HCT116 (cell line): ENCODE results near the gene SORL1. TPM values are rescaled to one million over a fixed set of nuclear protein-coding genes. Genes with fewer than 3 reads are reported as not detected.

Experiments used
- ATAC-seq: fragments of 200-7000 bp; cut with Tn5 transposase; 2 replicates; pipeline ENCODE4 v1.9.1; 2020; ENCODE audit warnings: mild to moderate bottlenecking, moderate library complexity
- BruUV-seq: library from RNA; stranded (reverse); fragments of 400-500 nt; replicated peaks from 2 replicates; lab custom pipeline; 2021; lab: Mats Ljungman, UMichigan
- CTCF ChIA-PET: fragments of 300-600 bp; sonication (Branson Sonifier 250); formaldehyde crosslinking; loops from one replicate; lab custom pipeline; 2021; ENCODE audit warnings: antibody characterized with exemption; lab: Charles Lee
- POLR2A ChIA-PET: fragments of 300-600, 350-600 bp; sonication (Branson Sonifier 250); formaldehyde crosslinking; loops from one replicate; lab custom pipeline; 2021; ENCODE audit warnings: antibody characterized with exemption; lab: Charles Lee
- RAD21 ChIA-PET, 2 experiments: fragments of 300-600 bp; sonication (Branson Sonifier 250); formaldehyde crosslinking; loops; one replicate each; lab custom pipeline; 2023; ENCODE audit warnings: low total read pairs in 2 of 2; ENCODE audit not compliant: uncharacterized antibody in 2 of 2, unreplicated experiment in 2 of 2, low non-redundant PET in 1 of 2; lab: Charles Lee
- DNase-seq: peaks from one replicate; pipeline ENCODE4 v3.0.0-alpha.2; 2010; ENCODE audit warnings: low read depth, low spot score
- H2AFZ ChIP-seq: fragments of 200-600 bp; shearing (Covaris generic), sonication (generic); 2 replicates; pipeline ENCODE4 v1.6.1; 2017; ENCODE audit warnings: low read depth, mixed run types, mixed read lengths, antibody characterized with exemption, low read length; ENCODE audit not compliant: poor library complexity, severe bottlenecking
- H3K27ac ChIP-seq: 2 replicates; pipeline ENCODE4 v1.5.1; 2012; ENCODE audit warnings: low read depth, low read length
- H3K27me3 ChIP-seq: fragments of 200-600 bp; sonication (generic); 2 replicates; pipeline ENCODE4 v1.6.1; 2016; ENCODE audit warnings: mixed run types, low read length, mixed read lengths; ENCODE audit not compliant: insufficient read depth
- H3K36me3 ChIP-seq, 2 experiments: fragments of 200-500 bp in 1 of 2; fragments of 200-600 bp in 1 of 2; sonication (Bioruptor generic) in 1 of 2; sonication (generic) in 1 of 2; 2 replicates each; pipeline versions ENCODE4 v1.5.1 to v1.6.1; 2014 to 2016; ENCODE audit warnings: low read length in 2 of 2, inconsistent platforms in 1 of 2, mixed read lengths in 1 of 2, mixed run types in 1 of 2; ENCODE audit not compliant: insufficient read depth in 2 of 2, control insufficient read depth in 1 of 2
- H3K4me1 ChIP-seq, 2 experiments: fragments of 200-600 bp in 1 of 2; sonication (generic) in 1 of 2; 2 replicates each; pipeline versions ENCODE4 v1.5.1 to v1.6.1; 2012 to 2017; ENCODE audit warnings: low read length in 2 of 2, inconsistent platforms in 1 of 2, mild to moderate bottlenecking in 1 of 2, mixed read lengths in 1 of 2, mixed run types in 1 of 2, moderate library complexity in 1 of 2; ENCODE audit not compliant: insufficient read depth in 2 of 2, control insufficient read depth in 1 of 2
- H3K4me2 ChIP-seq: fragments of 200-600 bp; sonication (generic); 2 replicates; pipeline ENCODE4 v1.6.1; 2017; ENCODE audit warnings: mixed run types, low read length, mixed read lengths
- H3K4me3 ChIP-seq, 2 experiments: fragments of 200-600 bp in 1 of 2; sonication (generic) in 1 of 2; replicated peaks in 1 of 2; 2 replicates each; pipeline ENCODE4 v1.5.1; 2011 to 2016; ENCODE audit warnings: low read length in 2 of 2, control low read depth in 1 of 2, low read depth in 1 of 2, mild to moderate bottlenecking in 1 of 2, mixed read lengths in 1 of 2, mixed run types in 1 of 2
- H3K79me2 ChIP-seq: fragments of 200-600 bp; sonication (generic); 2 replicates; pipeline ENCODE4 v1.6.1; 2017; ENCODE audit warnings: mild to moderate bottlenecking, mixed run types, low read length, moderate library complexity, mixed read lengths; ENCODE audit not compliant: insufficient read depth
- H3K9ac ChIP-seq: fragments of 200-600 bp; sonication (generic); 2 replicates; pipeline ENCODE4 v1.6.1; 2016; ENCODE audit warnings: low read length, mixed read lengths
- H3K9me2 ChIP-seq: fragments of 200-600 bp; sonication (generic), shearing (Covaris generic); 2 replicates; pipeline ENCODE4 v1.6.1; 2017; ENCODE audit warnings: mixed run types, mild to moderate bottlenecking, moderate library complexity; ENCODE audit not compliant: insufficient read depth
- H3K9me3 ChIP-seq, 2 experiments: fragments of 200-500 bp in 1 of 2; fragments of 200-600 bp in 1 of 2; sonication (Bioruptor generic) in 1 of 2; sonication (generic) in 1 of 2; 2 replicates each; pipeline ENCODE4 v1.6.1; 2014 to 2017; ENCODE audit warnings: low read length in 2 of 2, mixed read lengths in 2 of 2, inconsistent platforms in 1 of 2, low read depth in 1 of 2, mild to moderate bottlenecking in 1 of 2, mixed run types in 1 of 2, moderate library complexity in 1 of 2; ENCODE audit not compliant: control insufficient read depth in 1 of 2, insufficient read depth in 1 of 2
- H4K20me1 ChIP-seq: fragments of 200-600 bp; sonication (generic), shearing (Covaris generic); 2 replicates; pipeline ENCODE4 v1.6.1; 2017; ENCODE audit warnings: mixed run types, mild to moderate bottlenecking, moderate library complexity; ENCODE audit not compliant: insufficient read depth
- EZH2 ChIP-seq: fragments of 200-600 bp; sonication (generic); IDR thresholded peaks from 2 replicates; pipeline ENCODE4 v1.6.1; 2017; ENCODE audit warnings: antibody characterized with exemption, mixed run types
- POLR2AphosphoS5 ChIP-seq: IDR thresholded peaks from 2 replicates; pipeline ENCODE4 v1.6.1; 2011; ENCODE audit warnings: mild to moderate bottlenecking, low read depth, low read length, moderate library complexity
- intact Hi-C: fragments of 100-400 bp; cut with micrococcal nuclease; formaldehyde crosslinking; loops from 2 replicates; pipeline ENCODE4 v1.10.0; 2022
- total RNA-seq: library from RNA; stranded (reverse); gene quantifications from one replicate; pipeline ENCODE4 v1.2.1, GENCODE V29; 2021; ENCODE audit not compliant: unreplicated experiment
- TF ChIP-seq, protein P1 (sequence below): IDR thresholded peaks from 2 replicates; pipeline ENCODE4 v1.6.1; 2012
- TF ChIP-seq, protein P2 (sequence below): IDR thresholded peaks from 2 replicates; pipeline ENCODE4 v1.6.1; 2012; ENCODE audit warnings: low read depth

SORL1 gene
- total RNA-seq, 1 experiment from 2014 or later = 17.4 TPM

DNA sequence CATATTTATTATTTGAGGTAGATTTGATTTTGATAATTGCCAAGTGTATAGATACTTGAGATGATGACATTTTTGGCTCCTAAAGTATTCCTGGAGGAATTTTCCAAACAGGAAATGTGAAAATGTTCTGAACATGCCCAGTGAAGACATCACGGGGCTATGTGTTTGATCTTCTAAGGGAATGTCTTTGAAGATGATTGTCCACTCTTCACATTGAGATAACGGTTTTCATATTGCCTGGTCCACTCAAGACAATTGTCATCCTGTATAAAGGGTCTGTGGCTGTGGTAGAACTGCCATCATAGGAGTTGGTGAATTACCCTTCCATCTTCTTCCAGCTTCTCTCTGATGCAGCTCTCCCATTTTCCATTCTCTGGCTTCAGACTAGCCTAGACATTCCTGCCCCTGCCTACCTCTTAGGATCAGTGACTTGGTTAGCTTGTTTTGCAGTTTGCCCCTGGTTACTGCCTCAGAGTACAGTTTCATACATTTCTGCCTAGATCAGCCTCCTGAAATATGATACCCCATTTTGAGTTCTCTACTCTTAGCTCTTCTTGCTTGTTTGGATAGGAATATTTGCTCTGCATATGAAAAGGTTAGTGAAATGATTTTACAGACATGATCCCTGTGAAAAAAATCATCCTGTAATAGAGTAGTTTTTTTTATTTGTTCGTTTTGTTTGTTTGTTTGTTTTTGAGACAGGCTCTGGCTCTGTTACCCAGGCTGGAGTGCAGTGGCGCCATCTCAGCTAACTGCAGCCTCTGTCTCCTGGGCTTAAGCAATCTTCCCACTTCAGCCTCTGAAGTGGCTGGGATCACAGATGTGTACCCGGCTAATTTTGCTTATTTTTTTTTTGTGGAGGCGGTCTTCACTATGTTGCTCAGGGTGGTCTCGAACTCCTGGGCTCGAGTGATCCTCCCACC lies 112.0 kb downstream of the SORL1 start:
- Histone ChIP-seq H3K36me3 (no peaks in the 10 kb centered on the region), H3K9me2 (no peaks in the 10 kb centered on the region), H3K27me3 (no peaks in the 10 kb centered on the region), H2AFZ (no peak overlapping the region), H3K4me3 (no peak overlapping the region), H3K4me2 (no peak overlapping the region), H3K27ac (no peak overlapping the region), H4K20me1 (no peaks in the 10 kb centered on the region), H3K79me2 (no peaks in the 10 kb centered on the region), H3K9ac (no peak overlapping the region), H3K4me1 (peaks cover 0 to 7% of the 10 kb centered on the region in 2 experiments; a peak in 1 of 4 replicates), H3K9me3 (no peaks in the 10 kb centered on the region)
- ATAC-seq = no peak
- RAD21 ChIA-PET = no interaction called here
- CTCF ChIA-PET = interaction anchor here (1.0 kb wide), 1 partner anchor 118 kb away, joined by 3 read pairs; no protein-coding TSS in a partner anchor
- no peak for DNase-seq
- BruUV-seq = no TSS peak
- intact Hi-C loops = no loop called here
- TF ChIP-seq, protein P1, sequence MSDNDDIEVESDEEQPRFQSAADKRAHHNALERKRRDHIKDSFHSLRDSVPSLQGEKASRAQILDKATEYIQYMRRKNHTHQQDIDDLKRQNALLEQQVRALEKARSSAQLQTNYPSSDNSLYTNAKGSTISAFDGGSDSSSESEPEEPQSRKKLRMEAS = no peak
- TF ChIP-seq, protein P2, sequence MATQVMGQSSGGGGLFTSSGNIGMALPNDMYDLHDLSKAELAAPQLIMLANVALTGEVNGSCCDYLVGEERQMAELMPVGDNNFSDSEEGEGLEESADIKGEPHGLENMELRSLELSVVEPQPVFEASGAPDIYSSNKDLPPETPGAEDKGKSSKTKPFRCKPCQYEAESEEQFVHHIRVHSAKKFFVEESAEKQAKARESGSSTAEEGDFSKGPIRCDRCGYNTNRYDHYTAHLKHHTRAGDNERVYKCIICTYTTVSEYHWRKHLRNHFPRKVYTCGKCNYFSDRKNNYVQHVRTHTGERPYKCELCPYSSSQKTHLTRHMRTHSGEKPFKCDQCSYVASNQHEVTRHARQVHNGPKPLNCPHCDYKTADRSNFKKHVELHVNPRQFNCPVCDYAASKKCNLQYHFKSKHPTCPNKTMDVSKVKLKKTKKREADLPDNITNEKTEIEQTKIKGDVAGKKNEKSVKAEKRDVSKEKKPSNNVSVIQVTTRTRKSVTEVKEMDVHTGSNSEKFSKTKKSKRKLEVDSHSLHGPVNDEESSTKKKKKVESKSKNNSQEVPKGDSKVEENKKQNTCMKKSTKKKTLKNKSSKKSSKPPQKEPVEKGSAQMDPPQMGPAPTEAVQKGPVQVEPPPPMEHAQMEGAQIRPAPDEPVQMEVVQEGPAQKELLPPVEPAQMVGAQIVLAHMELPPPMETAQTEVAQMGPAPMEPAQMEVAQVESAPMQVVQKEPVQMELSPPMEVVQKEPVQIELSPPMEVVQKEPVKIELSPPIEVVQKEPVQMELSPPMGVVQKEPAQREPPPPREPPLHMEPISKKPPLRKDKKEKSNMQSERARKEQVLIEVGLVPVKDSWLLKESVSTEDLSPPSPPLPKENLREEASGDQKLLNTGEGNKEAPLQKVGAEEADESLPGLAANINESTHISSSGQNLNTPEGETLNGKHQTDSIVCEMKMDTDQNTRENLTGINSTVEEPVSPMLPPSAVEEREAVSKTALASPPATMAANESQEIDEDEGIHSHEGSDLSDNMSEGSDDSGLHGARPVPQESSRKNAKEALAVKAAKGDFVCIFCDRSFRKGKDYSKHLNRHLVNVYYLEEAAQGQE = no peak
- TF ChIP-seq POLR2AphosphoS5 (no peak), EZH2 (no peak)
- POLR2A ChIA-PET = no interaction called here
